Measurements from ENCODE around the gene SLF2.

GRCh38 chr10:100869399-100869798 lies 43.4 kb upstream of the SLF2 start:
- no peak for TF ChIP-seq POLR2A (IDR thresholded peaks at IDR 0.05)
- TF ChIP-seq CTCF (IDR thresholded peaks at IDR 0.05), result no peak
